Stimulated activated CD4-positive, alpha-beta T cell treated with anti-CD3 and anti-CD28 coated beads, Interleukin-4, amount 100 ng/mL, for 48 hours (primary cell): ENCODE results near the gene WDR27.
"Not testable (repeated sequence)": the region's sequence is repeated elsewhere in the genome, so short reads cannot be mapped to it uniquely, and the experiment has no call there.

Experiments used
- DNase-seq, 2 donors: peaks; one replicate each; pipeline ENCODE4 v3.0.0-alpha.2; 2020; ENCODE audit warnings: low read depth in 2 of 2

Gene WDR27

DNA sequence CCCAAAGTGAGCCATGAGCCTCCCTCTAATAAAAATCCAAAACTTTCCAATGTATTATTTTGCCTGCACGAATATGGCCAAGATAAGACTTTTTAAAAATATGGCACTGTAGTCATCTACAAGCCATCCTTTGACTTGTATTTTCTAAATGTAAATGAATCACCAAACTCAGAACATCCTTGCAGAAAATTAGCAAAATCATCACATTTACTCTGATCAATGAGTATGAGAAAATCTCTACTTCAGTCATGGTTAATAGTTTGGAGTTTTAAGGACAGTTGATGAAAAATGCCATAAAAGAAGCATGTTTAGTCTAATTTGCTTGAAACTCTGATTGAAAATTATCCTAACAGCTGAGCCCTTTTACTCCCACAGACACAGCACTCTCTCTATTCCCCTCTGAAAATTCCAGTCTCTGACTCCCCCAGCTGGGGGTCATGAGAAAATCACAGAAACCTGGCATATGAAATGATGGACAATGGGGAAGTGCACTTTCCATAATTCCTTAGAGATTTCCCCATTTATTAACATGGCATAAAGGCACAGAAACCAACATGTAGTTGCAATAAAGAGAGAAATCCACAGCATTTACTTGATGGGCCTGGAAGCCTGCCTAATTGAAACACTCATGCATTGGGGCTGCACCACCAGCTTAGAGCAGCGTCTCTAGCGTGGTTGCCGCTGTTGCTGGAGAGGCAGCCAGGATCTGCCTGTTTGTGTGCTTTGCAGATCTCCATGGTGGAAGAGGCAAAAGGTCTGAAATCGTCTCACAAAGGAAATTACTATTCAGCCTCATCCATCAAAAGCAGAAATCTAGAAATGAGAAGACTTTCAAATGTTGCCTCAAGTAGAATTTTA is 214.0 kb downstream of the WDR27 start:
- no peak for DNase-seq

DNA sequence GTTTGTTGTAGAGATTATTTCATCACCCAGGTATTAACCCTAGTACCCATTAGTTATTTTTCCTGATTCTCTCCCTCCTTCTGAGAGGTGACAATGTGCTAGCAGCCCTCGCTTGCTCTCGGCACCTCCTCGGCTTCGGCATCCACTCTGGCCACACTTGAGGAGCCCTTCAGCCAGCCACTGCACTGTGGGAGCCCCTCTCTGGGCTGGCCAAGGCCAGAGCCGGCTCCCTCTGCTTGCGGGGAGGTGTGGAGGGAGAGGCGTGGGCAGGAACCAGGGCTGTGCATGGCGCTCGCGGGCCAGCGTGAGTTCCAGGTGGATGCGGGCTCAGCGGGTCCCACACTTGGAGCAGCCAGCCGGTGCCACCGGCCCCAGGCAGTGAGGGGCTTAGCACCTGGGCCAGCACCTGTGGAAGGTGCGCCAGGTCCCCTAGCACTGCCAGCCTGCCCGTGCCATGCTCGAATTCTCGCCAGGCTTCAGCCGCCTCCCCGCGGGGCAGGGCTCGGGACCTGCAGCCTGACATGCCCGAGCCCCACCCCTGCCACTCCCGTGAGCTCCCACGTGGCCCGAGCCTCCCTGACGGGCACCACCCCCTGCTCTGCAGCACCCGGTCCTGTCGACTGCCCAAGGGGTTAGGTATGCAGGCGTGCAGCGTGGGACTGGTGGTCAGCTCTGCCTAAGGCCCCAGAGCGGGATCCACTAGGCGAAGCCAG is 221.9 kb downstream of the WDR27 start:
- no peak for DNase-seq

DNA sequence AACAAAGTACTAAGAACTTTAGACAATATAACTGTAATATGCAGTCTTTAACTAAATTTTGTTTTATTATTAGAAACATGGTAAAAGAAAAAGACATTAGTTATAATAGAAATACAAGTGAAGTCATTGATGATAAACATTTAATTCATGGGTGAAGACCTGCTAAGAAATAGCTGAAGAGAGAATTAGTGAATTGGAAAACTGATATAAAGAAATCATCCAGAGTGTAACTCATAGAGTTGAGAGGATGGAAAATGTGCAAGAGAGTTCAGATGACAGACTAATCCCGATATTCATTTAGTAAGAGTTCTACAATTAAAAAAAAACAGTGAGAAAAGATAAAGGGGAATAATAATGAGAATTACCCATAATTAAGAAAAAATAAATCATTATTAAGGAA is 227.5 kb downstream of the WDR27 start:
- no peak for DNase-seq

DNA sequence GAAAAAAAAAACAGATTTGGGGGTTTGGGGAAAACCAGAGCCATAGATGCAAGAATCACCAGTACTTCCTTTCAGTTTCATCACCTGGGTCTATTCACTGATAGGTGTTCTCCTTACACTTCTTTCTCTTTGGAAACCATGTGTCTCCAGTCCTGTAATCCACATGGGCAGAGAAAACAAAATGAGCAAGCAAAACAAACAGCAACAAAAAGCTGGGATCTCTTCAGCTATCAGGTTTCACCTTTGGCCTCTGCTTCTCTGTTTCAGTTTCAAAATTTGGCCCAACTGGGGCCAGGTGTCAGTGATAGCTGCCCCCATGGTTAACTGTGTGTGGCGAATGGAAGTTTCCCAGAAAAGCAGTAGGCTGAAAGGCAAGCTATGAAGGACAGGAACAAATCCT is 228.2 kb downstream of the WDR27 start:
- DNase-seq = no peak

DNA sequence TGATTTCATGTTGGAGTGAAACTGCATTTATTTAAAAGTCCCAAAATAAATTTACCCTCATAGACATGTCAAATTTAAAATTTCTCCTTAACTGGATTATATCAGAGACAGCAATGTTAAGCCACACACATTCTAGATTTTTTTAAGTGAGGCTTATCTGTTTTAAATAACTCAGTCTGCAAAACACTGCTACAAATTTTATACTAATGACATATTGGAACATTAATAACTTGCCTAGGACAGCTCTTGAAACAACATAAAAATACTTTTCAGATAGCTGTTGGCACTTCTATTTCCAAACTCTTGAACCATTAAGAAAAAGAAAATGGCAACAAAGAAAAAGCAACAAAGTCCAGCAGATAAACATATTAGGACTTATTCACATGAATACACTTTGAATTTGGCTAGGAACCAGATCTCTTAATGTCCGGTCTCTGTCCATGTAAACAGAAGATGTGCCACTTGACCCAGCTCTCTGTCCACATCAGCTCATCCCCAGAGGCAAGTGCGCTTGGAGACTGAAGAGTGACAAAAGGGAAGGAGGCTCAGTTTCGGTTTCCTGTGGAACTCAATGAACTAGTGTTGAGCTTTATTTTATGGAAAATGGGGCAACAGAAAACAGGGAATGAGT is 228.9 kb downstream of the WDR27 start:
- no peak for DNase-seq

DNA sequence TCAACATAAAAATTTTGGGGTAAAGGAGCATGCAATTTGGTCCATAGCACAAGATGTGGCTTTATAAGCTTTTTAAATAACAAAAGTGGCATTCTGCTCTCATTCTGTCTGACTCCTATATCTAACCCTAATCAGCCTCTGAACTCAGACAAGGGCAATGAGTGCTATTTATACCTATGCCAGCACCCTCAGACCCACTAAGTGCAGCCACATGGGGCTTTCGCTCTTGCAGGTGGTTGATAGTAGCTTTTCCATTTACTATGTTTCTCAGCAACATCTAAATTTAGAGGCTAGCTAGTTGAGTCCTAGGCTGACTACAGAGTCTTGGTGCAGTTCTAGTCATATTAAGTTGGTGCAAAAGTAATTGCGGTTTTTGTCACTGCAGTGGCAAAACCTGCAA is 231.0 kb downstream of the WDR27 start:
- DNase-seq = no peak

DNA sequence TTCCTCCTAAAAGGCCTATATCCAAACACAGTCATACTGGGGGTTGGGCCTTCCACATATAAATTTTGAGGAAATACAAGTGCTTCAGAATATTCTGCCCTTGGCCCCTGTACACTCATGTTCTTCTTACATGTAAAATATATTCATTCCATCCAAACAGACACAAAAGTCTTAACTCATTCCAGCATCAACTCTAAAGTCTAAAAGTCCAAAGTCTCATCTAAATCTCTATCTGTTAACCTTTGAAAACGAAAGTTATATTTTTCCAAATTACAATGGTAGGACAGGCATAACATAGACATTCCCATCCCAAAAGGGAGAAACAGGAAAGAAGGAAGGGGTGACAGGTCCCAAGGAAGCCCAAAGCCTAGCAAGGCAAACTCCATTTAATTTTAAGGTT is 232.8 kb downstream of the WDR27 start:
- no peak for DNase-seq

DNA sequence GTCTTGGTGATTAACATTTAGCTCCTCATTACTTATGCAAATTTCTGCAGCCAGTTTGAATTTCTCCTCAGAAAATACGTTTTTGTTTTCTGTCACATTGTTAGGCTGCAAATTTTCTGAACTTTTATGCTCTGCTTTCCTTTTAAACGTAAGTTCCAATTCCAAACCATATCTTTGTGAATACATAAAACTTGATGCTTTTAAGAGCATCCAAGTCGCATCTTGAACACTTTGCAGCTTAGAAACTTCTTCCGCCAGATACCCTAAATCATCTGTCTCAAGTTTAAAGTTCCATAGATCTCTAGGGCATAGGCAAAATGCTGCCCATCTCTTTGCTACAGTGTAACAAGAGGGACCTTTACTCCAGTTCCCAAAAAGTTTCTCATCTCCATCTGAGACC is 234.1 kb downstream of the WDR27 start:
- not testable (repeated sequence) for DNase-seq

DNA sequence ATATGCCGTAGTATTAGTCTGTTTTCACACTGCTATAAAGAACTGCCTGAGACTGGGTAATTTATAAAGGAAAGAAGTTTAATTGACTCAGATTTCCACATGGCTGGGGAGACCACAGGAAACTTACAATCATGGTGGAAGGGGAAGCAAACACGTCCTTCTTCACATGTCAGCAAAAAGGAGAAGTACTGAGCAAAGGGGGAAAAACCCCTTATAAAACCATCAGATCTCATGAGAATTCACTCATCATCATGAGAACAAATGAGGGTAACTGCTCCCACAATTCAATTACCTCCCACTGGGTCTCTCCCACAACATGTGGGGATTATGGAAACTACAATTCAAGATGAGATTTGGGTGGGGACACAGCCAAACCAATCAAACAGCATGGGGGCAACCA is 235.6 kb downstream of the WDR27 start:
- DNase-seq = not testable (repeated sequence)

DNA sequence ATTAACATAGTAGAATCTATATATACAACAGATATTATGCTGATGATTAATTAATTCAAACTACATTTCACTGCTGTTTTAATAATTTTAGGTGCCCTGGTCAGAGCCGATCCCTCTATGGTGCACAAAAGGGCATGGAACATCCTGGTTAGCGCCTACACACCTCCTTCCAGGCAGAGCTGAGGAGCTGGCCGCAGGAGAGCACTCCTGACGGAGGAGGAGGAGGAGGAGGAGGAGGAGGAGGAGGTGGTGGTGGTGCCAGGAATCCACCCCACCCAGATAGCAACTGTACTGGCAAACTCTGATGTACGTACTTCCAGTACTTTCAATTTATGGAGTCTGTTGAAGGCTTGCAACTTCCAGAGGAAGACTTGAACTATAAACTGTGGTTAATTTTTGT is 244.1 kb downstream of the WDR27 start:
- no peak for DNase-seq

DNA sequence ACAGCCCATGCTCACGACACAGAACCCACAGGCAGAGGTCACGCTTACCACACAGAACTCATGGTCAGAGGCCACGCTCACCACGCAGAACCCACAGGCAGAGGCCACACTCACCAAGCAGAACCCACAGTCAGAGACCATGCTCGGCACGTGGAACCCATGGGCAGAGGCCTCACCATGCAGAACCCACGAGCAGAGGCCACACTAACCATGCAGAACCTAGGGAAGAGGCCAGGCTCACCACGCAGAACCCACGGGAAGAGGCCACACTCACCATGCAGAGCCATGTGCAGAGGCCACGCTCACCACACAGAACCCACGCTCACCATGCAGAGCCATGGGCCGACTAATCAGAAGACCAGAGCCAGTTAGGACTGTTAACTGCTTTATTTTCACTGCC is 245.0 kb downstream of the WDR27 start:
- DNase-seq = no peak

DNA sequence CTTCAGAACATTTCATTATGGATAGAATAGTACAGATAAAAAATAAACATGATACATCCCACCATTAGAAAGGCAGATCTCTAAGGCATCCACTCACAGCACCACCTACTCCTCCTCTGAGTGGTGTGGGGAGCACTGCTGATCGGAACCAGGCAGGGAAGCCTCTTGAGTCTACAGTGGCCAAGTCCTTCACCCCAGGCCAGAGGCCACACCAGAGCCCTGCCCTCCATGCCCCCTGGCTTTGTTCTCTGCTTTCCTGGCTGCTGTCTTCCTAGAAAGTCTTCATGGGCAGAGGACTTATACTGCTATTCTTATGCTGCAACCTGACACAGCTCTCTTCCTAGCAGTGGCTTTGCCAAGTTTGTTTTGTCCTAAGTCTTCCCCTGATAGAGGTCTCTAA is 246.4 kb downstream of the WDR27 start:
- DNase-seq = no peak

DNA sequence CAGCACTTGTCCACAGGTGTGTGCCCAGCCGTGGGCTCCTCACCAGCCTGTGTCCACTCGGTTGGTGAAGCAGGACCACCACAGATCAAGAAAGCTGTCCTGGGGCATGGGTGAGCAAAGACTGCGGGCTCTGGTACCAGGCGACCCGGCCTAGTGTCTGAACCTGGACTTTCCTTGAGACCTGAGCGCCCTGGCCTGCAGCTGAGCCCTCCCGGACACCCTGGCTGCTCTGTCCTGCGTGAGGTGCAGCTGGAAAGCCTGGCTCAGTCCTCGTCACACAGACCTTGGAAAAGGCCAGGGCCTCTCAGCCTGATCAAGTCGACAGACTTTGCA is 247.0 kb downstream of the WDR27 start:
- DNase-seq = no peak

DNA sequence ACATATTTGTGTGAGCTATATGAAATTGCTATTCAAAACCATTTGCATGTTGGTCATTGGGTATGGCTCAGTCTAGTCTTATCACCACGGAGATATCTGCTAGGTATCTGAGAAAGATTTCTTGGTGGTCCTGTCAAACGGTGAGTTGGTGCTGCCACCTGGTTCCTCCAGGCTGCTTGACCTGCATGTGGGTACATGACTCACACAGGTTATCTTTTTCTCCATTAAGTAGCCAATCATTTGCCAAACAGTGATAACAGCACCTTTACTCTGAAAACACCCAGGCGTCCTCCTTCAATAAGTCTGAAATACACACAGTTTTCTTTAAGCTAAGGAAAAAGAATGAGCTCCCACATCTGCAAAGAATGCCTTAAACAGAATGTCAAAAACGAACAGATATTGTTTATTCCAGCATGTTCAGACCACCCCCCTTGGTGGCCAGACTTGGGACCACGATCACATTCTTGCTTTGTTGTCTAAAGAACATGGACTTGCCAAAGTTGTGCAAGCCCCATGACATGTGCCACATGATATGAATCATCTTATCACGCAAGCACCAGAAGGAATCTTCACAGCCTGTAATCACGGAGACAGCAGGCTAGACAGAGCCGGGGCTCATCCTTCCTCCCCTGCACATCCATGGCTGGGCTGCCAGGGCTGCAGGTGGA is 247.5 kb downstream of the WDR27 start:
- DNase-seq = no peak

DNA sequence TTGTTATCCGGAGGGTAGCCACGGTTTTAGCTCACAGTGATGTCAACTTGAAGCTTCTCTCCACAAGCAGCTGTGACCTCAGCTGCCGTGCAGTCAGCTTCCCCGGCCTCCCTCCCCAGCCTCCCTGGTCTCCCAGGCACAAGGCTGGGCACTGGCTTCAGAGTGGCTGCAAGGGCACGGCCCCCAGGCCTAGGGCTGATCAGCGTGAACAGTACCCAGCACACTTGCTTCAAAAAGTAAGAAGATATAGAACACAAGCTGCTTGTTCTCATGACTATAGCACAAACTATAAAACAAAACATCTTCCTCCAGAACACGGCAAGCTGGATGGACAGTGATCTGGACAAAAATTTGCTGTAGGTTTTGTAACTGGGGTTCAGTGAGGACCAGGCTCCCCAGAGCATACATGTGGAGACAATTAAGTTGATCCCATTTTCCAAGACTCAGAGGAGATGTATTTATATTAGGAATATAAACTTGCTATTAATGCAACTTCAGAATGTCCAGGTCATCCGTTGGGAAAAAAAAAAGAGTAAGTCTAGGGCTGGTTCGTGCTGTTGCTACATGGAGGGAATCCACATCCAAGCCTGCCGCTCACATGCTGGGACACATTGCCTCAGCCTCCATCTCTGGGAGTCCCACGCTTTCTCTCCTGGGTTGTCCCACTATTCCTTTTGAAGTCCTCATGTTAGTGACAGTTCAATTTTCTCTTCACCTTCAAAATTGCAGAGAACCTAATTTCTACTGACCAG is 248.8 kb downstream of the WDR27 start:
- DNase-seq = no peak

DNA sequence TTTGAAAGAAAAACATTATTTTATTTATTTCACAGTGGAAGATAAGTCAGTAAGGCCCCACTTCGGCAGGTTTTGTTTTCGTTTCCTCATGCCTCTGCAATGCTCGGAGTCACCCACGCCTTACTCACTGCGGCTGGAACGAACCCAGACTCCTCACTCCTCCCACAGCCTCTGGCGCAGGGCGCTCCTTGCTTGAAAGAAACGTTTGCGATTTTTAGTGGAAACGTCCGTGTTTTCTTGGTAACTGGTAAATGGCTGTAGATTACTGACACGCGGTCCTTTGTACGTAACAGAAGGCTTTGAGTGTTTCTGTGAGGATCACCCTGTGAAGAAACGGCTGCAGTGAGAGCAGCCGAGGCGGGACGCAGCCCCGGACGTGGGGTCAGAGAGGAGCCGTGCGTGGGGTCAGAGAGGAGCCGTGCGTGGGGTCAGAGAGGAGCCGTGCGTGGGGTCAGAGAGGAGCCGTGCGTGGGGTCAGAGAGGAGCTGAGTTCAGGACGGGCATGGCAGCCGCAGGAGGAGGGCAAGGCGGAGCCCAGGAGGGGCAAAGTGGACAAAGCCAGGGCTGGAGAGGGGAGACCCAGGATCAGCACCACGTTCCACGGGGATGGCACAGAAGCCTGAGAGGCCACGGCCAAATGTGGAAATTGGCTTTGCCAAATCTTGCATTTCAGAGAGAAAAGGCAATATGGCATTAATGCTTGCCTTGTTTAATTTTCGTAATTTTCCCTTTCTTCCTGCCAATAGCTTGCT is 249.5 kb downstream of the WDR27 start:
- DNase-seq = no peak

DNA sequence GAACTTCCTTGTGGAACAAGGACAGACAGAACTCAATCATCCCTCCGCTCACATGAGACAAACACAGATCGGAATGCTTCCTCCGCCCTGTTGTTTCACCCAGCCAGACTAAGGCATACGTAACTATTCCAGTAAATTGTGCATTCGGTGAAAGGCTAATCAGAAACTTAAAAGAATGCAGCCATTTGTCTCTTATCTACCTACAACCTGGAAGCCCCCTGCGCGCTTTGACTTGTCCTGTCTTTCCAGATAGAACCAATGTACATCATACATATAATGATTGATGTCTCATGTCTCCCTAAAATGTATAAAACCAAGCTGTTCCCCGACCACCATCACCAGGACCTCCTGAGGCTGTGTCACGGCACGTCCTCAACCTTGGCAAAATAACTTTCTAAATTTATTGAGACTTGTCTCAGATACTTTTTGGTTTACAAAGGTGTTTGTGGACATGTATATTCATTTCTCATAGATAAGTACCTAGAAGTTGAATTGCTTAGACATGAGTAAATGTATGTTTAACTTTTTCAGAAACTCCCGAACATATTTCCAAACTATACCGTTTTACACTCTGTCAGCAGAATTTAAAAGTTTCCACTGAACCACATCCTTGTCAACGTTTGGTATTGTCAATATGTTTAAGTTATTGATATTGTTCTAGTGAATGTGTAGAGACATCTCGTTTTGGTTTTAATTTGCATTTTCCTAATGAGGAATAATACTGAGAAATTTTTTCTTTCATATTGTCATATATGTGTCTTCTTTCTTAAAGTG is 250.6 kb downstream of the WDR27 start:
- no peak for DNase-seq

DNA sequence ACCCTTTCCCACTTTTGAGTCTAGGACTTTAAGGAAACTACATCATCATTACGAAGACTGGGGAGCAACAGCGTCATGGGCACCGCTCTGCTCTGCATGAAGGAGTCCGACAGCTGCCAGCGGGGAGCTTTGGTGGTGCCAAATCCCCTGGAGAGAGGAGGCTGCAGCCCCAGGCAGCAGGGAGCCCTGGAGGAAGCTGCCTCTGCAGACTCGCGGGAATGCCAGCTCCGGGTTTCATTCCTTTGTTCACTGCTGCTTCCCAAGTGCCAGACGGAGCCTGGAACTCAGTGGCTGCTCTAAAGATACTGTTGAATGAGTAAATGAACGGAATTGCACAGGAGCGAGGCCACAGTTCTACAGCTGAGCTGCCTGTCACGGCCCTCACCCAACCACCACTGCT is 251.7 kb downstream of the WDR27 start:
- DNase-seq = no peak

DNA sequence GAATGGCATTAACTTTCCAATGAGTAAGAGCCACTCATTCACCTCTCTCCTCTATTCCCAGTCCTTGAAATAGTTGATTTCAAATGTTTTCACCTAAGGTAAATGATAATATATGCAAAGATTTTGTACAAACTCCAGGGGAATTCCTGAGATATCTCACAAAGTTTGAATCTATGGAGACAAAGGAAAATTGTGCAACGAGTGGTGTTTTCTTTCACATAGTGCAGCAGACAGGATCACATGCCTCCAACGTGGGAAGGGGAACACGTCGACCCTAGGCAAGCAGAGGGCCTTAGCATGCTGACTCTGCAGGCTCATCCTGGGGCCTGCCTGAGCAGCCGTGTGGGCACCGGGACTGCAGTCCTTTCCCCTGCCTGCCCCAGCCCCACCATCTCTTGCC is 252.6 kb downstream of the WDR27 start:
- no peak for DNase-seq
